ENCODE data around the gene ASS1.

Gene ASS1

GRCh38 chr9:130527651-130528310, 83.0 kb downstream of the ASS1 start (continued):
- no peak for TF ChIP-seq MYNN (tag by site-specific recombination; IDR thresholded peaks at IDR 0.05; ENCODE audit: borderline replicate concordance)
- TF ChIP-seq KLF17 (tag by site-specific recombination; IDR thresholded peaks at IDR 0.05): no peak
- TF ChIP-seq ZNF670 (tag by site-specific recombination; IDR thresholded peaks at IDR 0.05; ENCODE audit: low read depth): no peak
- no peak for TF ChIP-seq ZSCAN23 (tag by site-specific recombination; IDR thresholded peaks at IDR 0.05)
- no peak for TF ChIP-seq ZNF274 (IDR thresholded peaks at IDR 0.05; ENCODE audit: low read length)
- TF ChIP-seq ZNF274 (tag by site-specific recombination; IDR thresholded peaks at IDR 0.05; ENCODE audit: borderline replicate concordance): no peak

DNA sequence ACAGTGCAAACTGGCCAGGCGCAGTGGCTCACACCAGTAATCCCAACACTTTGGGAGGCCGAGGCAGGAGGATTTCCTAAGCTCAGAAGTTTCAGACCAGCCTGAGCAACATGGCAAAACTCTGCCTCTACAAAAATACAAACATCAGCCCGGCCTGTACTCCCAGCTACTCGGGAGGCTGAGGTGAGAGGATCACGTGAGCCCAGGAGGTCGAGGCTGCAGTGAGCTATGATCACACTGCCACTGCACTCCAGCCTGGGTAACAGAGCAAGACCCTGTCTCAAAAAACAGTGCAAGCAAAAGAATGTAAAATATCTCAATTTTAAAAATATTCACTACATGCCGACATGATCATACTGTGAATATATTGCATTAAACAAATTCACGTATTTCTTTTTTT, 83.9 kb downstream of the ASS1 start:
- H3K4me3 ChIP-seq (ENCODE audit: low read depth, low read length): no peak overlapping the region
- H3K9me3 ChIP-seq (ENCODE audit: control insufficient read depth, insufficient read depth, low read depth, low read length): no peaks in the 10 kb centered on the region
- no peaks in the 10 kb centered on the region for H3K4me1 ChIP-seq (ENCODE audit: control insufficient read depth, insufficient read depth, low read length)
- TF ChIP-seq ZNF148 (tag by site-specific recombination; IDR thresholded peaks at IDR 0.05; ENCODE audit: borderline replicate concordance): no peak
- TF ChIP-seq ZNF324 (tag by site-specific recombination; IDR thresholded peaks at IDR 0.05): no peak
- TF ChIP-seq, protein P1, sequence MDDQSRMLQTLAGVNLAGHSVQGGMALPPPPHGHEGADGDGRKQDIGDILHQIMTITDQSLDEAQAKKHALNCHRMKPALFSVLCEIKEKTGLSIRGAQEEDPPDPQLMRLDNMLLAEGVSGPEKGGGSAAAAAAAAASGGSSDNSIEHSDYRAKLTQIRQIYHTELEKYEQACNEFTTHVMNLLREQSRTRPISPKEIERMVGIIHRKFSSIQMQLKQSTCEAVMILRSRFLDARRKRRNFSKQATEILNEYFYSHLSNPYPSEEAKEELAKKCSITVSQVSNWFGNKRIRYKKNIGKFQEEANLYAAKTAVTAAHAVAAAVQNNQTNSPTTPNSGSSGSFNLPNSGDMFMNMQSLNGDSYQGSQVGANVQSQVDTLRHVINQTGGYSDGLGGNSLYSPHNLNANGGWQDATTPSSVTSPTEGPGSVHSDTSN (CRISPR knock-in tag; IDR thresholded peaks at IDR 0.05): no peak
- TF ChIP-seq ZFHX2 (tag by site-specific recombination; conservative IDR thresholded peaks at IDR 0.05): no peak
- TF ChIP-seq, protein P2, sequence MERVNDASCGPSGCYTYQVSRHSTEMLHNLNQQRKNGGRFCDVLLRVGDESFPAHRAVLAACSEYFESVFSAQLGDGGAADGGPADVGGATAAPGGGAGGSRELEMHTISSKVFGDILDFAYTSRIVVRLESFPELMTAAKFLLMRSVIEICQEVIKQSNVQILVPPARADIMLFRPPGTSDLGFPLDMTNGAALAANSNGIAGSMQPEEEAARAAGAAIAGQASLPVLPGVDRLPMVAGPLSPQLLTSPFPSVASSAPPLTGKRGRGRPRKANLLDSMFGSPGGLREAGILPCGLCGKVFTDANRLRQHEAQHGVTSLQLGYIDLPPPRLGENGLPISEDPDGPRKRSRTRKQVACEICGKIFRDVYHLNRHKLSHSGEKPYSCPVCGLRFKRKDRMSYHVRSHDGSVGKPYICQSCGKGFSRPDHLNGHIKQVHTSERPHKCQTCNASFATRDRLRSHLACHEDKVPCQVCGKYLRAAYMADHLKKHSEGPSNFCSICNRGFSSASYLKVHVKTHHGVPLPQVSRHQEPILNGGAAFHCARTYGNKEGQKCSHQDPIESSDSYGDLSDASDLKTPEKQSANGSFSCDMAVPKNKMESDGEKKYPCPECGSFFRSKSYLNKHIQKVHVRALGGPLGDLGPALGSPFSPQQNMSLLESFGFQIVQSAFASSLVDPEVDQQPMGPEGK (tag by site-specific recombination; IDR thresholded peaks at IDR 0.05): no peak
- TF ChIP-seq ZNF76 (tag by site-specific recombination; IDR thresholded peaks at IDR 0.05; ENCODE audit: borderline replicate concordance, low read depth): no peak
- POLR2A ChIA-PET: interaction anchor here (0.6 kb wide), 1 partner anchor 203 kb away, joined by 3 read pairs; no protein-coding TSS in a partner anchor
- no peak overlapping the region for H3K27ac ChIP-seq (ENCODE audit: extremely low read depth, low read depth, low read length)
- no peaks in the 10 kb centered on the region for H3K36me3 ChIP-seq (ENCODE audit: control insufficient read depth in 2 of 2, insufficient read depth in 1 of 2, low read length in 2 of 2)
- CTCF ChIA-PET: no interaction called here

DNA sequence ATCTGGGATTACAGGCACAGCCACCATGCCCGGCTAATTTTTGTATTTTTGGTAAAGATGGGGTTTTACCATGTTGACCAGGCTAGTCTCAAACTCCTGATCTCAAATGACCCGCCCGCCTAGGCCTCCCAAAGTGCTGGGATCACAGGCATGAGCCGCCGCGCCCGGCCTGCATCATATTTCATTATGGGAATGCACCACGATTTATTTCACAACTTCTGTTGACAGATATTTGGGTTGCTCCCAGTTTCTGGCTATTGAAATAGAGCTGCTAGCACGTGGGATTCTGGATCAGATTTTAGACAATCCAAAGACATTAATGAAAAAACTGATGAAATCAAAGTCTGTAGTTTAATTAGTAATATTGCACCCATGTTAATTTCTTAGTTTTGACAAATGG, 86.2 kb downstream of the ASS1 start:
- TF ChIP-seq OSR2 (tag by site-specific recombination; IDR thresholded peaks at IDR 0.05) (0 out of 2 replicates have a peak, but pooled peaks have one; percentile 10), ZEB2 (tag by site-specific recombination; IDR thresholded peaks at IDR 0.05) (0 out of 2 replicates have a peak, but pooled peaks have one; percentile 27), GLIS2 (tag by site-specific recombination; IDR thresholded peaks at IDR 0.05) (no peak)
- TF ChIP-seq, protein P3, sequence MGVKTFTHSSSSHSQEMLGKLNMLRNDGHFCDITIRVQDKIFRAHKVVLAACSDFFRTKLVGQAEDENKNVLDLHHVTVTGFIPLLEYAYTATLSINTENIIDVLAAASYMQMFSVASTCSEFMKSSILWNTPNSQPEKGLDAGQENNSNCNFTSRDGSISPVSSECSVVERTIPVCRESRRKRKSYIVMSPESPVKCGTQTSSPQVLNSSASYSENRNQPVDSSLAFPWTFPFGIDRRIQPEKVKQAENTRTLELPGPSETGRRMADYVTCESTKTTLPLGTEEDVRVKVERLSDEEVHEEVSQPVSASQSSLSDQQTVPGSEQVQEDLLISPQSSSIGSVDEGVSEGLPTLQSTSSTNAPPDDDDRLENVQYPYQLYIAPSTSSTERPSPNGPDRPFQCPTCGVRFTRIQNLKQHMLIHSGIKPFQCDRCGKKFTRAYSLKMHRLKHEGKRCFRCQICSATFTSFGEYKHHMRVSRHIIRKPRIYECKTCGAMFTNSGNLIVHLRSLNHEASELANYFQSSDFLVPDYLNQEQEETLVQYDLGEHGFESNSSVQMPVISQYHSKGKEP (tag by site-specific recombination; IDR thresholded peaks at IDR 0.05): peak; percentile 34
- Histone ChIP-seq H3K4me3 (ENCODE audit: low read depth, low read length) (no peak overlapping the region), H3K27ac (ENCODE audit: extremely low read depth, low read depth, low read length) (no peak overlapping the region), H3K4me1 (ENCODE audit: control insufficient read depth, insufficient read depth, low read length) (no peaks in the 10 kb centered on the region), H3K36me3 (ENCODE audit: control insufficient read depth in 2 of 2, insufficient read depth in 1 of 2, low read length in 2 of 2) (no peaks in the 10 kb centered on the region), H3K9me3 (ENCODE audit: control insufficient read depth, insufficient read depth, low read depth, low read length) (no peaks in the 10 kb centered on the region)
- ChIA-PET CTCF (interaction anchor here (0.5 kb wide), 1 partner anchor 153 kb away, joined by 4 read pairs; no protein-coding TSS in a partner anchor), POLR2A (no interaction called here)
